RWPE2 (cell line): ENCODE measurements around the gene S1PR3.

Experiments
- ATAC-seq: fragments of 200-7000 bp; cut with Tn5 transposase; 3 replicates; pipeline ENCODE4 v1.9.1; 2021; ENCODE audit warnings: low read depth
- DNase-seq: peaks from one replicate; pipeline ENCODE4 v3.0.0-alpha.2; 2020; ENCODE audit warnings: low spot score
- H3K27ac ChIP-seq: fragments of 450-650 bp; 2 replicates; pipeline ENCODE4 v1.5.1; 2017; ENCODE audit warnings: mild to moderate bottlenecking; ENCODE audit not compliant: poor library complexity, severe bottlenecking
- H3K27me3 ChIP-seq: fragments of 250-450 bp; sonication (Bioruptor Pico); 2 replicates; pipeline ENCODE4 v1.5.1; 2021; ENCODE audit warnings: mild to moderate bottlenecking, moderate library complexity; ENCODE audit not compliant: insufficient read depth, poor library complexity, severe bottlenecking
- H3K36me3 ChIP-seq: fragments of 250-450 bp; sonication (Bioruptor Pico); 2 replicates; pipeline ENCODE4 v1.5.1; 2020; ENCODE audit warnings: low read depth, mild to moderate bottlenecking, moderate library complexity
- H3K4me1 ChIP-seq: fragments of 250-450 bp; sonication (Bioruptor Pico); 2 replicates; pipeline ENCODE4 v1.5.1; 2021; ENCODE audit warnings: mild to moderate bottlenecking, moderate library complexity; ENCODE audit not compliant: insufficient read depth, poor library complexity, severe bottlenecking
- H3K4me3 ChIP-seq: fragments of 250-450 bp; sonication (Bioruptor Pico); 2 replicates; pipeline ENCODE4 v1.5.1; 2021; ENCODE audit warnings: mild to moderate bottlenecking, moderate library complexity; ENCODE audit not compliant: severe bottlenecking
- H3K9me3 ChIP-seq: fragments of 250-450 bp; sonication (Bioruptor Pico); 2 replicates; pipeline ENCODE4 v1.5.1; 2021; ENCODE audit warnings: mild to moderate bottlenecking, moderate library complexity; ENCODE audit not compliant: severe bottlenecking
- CTCF ChIP-seq: fragments of 450-650 bp; IDR thresholded peaks from one replicate; pipeline ENCODE4 v1.5.1; 2017; ENCODE audit warnings: mild to moderate bottlenecking, moderate library complexity; ENCODE audit not compliant: poor library complexity, severe bottlenecking

S1PR3 gene

GRCh38 chr9:88960632-88961031, 30.6 kb upstream of the S1PR3 start:
- no peaks in the 10 kb centered on the region for H3K27me3 ChIP-seq
- H3K4me1 ChIP-seq, result no peaks in the 10 kb centered on the region
- H3K36me3 ChIP-seq, result no peaks in the 10 kb centered on the region
- no peak overlapping the region for H3K27ac ChIP-seq
- TF ChIP-seq CTCF, result no peak
- ATAC-seq (no peak), DNase-seq (no peak)
- no peak overlapping the region for H3K4me3 ChIP-seq
- no peaks in the 10 kb centered on the region for H3K9me3 ChIP-seq

- ATAC-seq, result no peak
- H3K4me1 ChIP-seq, result no peaks in the 10 kb centered on the region
- H3K27ac ChIP-seq, result no peak overlapping the region
Observed at GRCh38 chr9:88965473-88965872, 25.8 kb upstream of the S1PR3 start.

GRCh38 chr9:88966894-88967676, 24.2 kb upstream of the S1PR3 start:
- H3K27ac ChIP-seq, result no peak overlapping the region
- no peaks in the 10 kb centered on the region for H3K4me1 ChIP-seq
- DNase-seq (no peak), ATAC-seq (no peak)
- H3K27me3 ChIP-seq, result no peaks in the 10 kb centered on the region
- no peak for TF ChIP-seq CTCF
- no peaks in the 10 kb centered on the region for H3K36me3 ChIP-seq
- no peak overlapping the region for H3K4me3 ChIP-seq
- H3K9me3 ChIP-seq, result no peaks in the 10 kb centered on the region

More at GRCh38 chr9:88965473-88965872, 25.8 kb upstream of the S1PR3 start:
- no peak for TF ChIP-seq CTCF
- Histone ChIP-seq H3K4me3 (no peak overlapping the region), H3K9me3 (no peaks in the 10 kb centered on the region), H3K36me3 (no peaks in the 10 kb centered on the region), H3K27me3 (no peaks in the 10 kb centered on the region)
- DNase-seq, result no peak

- H3K27ac ChIP-seq, result no peak overlapping the region
- no peak for TF ChIP-seq CTCF
Observed at GRCh38 chr9:88968799-88969198, 22.5 kb upstream of the S1PR3 start.

More at GRCh38 chr9:88968799-88969198, 22.5 kb upstream of the S1PR3 start:
- DNase-seq (no peak), ATAC-seq (no peak)
- Histone ChIP-seq H3K9me3 (no peaks in the 10 kb centered on the region), H3K4me3 (no peak overlapping the region), H3K4me1 (no peaks in the 10 kb centered on the region), H3K27me3 (no peaks in the 10 kb centered on the region), H3K36me3 (no peaks in the 10 kb centered on the region)
